RWPE2 (cell line): ENCODE measurements around the gene MAEA.
A peak's percentile ranks its signal among the peaks of the same experiment; 100 is the strongest.

Experiments used
- ATAC-seq: fragments of 200-7000 bp; cut with Tn5 transposase; 3 replicates; pipeline ENCODE4 v1.9.1; 2021; ENCODE audit warnings: low read depth
- DNase-seq: peaks from one replicate; pipeline ENCODE4 v3.0.0-alpha.2; 2020; ENCODE audit warnings: low spot score
- H3K27ac ChIP-seq: fragments of 450-650 bp; 2 replicates; pipeline ENCODE4 v1.5.1; 2017; ENCODE audit warnings: mild to moderate bottlenecking; ENCODE audit not compliant: poor library complexity, severe bottlenecking
- H3K27me3 ChIP-seq: fragments of 250-450 bp; sonication (Bioruptor Pico); 2 replicates; pipeline ENCODE4 v1.5.1; 2021; ENCODE audit warnings: mild to moderate bottlenecking, moderate library complexity; ENCODE audit not compliant: insufficient read depth, poor library complexity, severe bottlenecking
- H3K36me3 ChIP-seq: fragments of 250-450 bp; sonication (Bioruptor Pico); 2 replicates; pipeline ENCODE4 v1.5.1; 2020; ENCODE audit warnings: low read depth, mild to moderate bottlenecking, moderate library complexity
- H3K4me1 ChIP-seq: fragments of 250-450 bp; sonication (Bioruptor Pico); 2 replicates; pipeline ENCODE4 v1.5.1; 2021; ENCODE audit warnings: mild to moderate bottlenecking, moderate library complexity; ENCODE audit not compliant: insufficient read depth, poor library complexity, severe bottlenecking
- H3K4me3 ChIP-seq: fragments of 250-450 bp; sonication (Bioruptor Pico); 2 replicates; pipeline ENCODE4 v1.5.1; 2021; ENCODE audit warnings: mild to moderate bottlenecking, moderate library complexity; ENCODE audit not compliant: severe bottlenecking
- H3K9me3 ChIP-seq: fragments of 250-450 bp; sonication (Bioruptor Pico); 2 replicates; pipeline ENCODE4 v1.5.1; 2021; ENCODE audit warnings: mild to moderate bottlenecking, moderate library complexity; ENCODE audit not compliant: severe bottlenecking
- CTCF ChIP-seq: fragments of 450-650 bp; IDR thresholded peaks from one replicate; pipeline ENCODE4 v1.5.1; 2017; ENCODE audit warnings: mild to moderate bottlenecking, moderate library complexity; ENCODE audit not compliant: poor library complexity, severe bottlenecking

MAEA gene

GRCh38 chr4:1241936-1242505 lies 47.7 kb upstream of the MAEA start:
- H3K27me3 ChIP-seq, result no peaks in the 10 kb centered on the region
- peaks cover 44% of the 10 kb centered on the region for H3K36me3 ChIP-seq
- H3K4me1 ChIP-seq, result peaks cover 11% of the 10 kb centered on the region
- H3K4me3 ChIP-seq, result no peak overlapping the region
- ATAC-seq (no peak), DNase-seq (peak; percentile 50)
- no peak for TF ChIP-seq CTCF
- no peak overlapping the region for H3K27ac ChIP-seq
- H3K9me3 ChIP-seq, result no peaks in the 10 kb centered on the region

- H3K9me3 ChIP-seq, result no peaks in the 10 kb centered on the region
- TF ChIP-seq CTCF, result no peak
- H3K27ac ChIP-seq, result no peak overlapping the region
- no peak for ATAC-seq
- no peak overlapping the region for H3K4me3 ChIP-seq
- peaks cover 12% of the 10 kb centered on the region for H3K4me1 ChIP-seq
- no peaks in the 10 kb centered on the region for H3K27me3 ChIP-seq
- DNase-seq, result no peak
- H3K36me3 ChIP-seq, result peaks cover 44% of the 10 kb centered on the region
These were observed 46.9 kb upstream of the MAEA start for GRCh38 chr4:1242506-1243450.

GRCh38 chr4:1243451-1244080 lies 46.1 kb upstream of the MAEA start:
- Histone ChIP-seq H3K36me3 (peaks cover 37% of the 10 kb centered on the region), H3K27me3 (no peaks in the 10 kb centered on the region), H3K4me1 (peaks cover 12% of the 10 kb centered on the region), H3K4me3 (no peak overlapping the region), H3K27ac (no peak overlapping the region), H3K9me3 (no peaks in the 10 kb centered on the region)
- no peak for TF ChIP-seq CTCF
- DNase-seq (peak; percentile 58), ATAC-seq (no peak)

- Histone ChIP-seq H3K27me3 (no peaks in the 10 kb centered on the region), H3K4me3 (no peak overlapping the region), H3K36me3 (peaks cover 29% of the 10 kb centered on the region), H3K9me3 (no peaks in the 10 kb centered on the region), H3K27ac (no peak overlapping the region), H3K4me1 (peaks cover 12% of the 10 kb centered on the region)
- peak; percentile 45 for DNase-seq
- no peak for TF ChIP-seq CTCF
- no peak for ATAC-seq
These were observed 45.4 kb upstream of the MAEA start for GRCh38 chr4:1244081-1244977.
